Fibroblast of skin of left biceps (primary cell): Measurements from ENCODE around the gene ATP11A.

Experiments
- DNase-seq, 2 experiments: peaks; one replicate each; pipeline ENCODE4 v3.0.0-alpha.2; 2013; ENCODE audit warnings: low read depth in 2 of 2

The ATP11A gene

GRCh38 chr13:112760435-112760834 lies 70.6 kb downstream of the ATP11A start:
- DNase-seq = no peak

DNA sequence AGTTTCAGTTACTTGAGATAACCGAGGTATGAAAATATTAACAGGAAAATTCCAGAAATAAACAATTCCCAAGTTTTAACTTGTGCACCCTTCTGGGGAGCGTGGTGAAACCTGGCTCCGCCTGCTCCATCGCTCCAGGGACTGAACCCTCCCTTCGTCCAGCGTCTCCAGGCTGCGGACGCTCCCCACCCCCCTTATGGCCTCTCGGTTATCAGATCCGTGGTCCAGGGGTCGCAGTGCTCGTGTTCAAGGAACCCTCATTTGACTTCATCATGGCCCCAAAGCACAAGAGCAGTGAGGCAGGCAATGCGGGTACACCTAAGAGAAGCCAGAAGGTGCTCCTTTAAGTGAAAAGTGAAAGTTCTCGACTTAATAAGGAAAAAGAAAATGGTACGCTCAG lies 71.1 kb downstream of the ATP11A start:
- DNase-seq = no peak

DNA sequence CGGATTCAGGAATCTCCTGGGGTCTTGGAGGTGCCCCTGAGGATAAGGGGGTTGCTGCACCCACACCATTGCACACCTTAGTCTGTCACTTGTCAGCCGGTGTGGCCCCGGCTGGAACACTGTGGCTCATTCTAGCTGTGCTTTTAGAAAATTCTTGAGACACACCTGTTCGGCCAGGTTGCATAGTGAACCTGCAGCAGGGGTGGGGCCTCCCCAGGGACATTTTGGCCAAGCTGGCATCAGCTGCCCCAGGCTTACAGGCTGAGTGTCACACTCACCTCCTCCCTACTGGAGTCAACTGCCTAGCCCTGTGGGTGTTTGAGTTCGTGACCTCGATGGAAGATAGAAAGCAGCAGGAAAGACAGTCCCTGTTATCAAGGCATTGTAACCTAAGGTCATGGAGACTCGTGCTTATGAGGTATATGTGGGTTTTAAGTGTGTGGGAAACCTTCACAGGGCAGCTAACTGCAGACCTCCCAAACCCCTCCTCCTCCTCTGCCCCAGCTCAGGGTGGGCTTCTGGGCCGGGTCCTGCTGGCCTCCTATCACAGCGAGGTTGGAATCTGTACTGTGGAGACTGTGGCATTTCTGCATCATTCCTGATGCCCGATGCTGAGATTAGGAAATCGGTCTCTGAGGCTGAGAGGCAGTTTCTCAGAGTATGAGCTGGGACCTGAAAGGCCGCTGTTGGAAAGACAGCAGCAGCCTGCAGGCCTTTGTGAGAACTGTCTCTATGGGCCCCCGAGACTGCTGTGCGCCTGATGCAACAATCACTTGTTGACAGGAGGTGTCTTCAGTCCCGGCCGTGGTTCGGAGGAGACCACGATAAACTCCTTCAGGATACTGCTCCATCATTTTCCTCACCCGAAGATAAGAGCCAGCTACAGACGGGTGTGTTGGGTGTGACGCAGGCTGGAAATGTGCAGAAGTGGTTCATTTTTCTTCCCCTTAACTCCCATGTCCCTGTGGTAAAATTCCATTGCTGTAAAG lies 72.2 kb downstream of the ATP11A start:
- peak in 1 of 2 experiments; percentile 18 for DNase-seq

DNA sequence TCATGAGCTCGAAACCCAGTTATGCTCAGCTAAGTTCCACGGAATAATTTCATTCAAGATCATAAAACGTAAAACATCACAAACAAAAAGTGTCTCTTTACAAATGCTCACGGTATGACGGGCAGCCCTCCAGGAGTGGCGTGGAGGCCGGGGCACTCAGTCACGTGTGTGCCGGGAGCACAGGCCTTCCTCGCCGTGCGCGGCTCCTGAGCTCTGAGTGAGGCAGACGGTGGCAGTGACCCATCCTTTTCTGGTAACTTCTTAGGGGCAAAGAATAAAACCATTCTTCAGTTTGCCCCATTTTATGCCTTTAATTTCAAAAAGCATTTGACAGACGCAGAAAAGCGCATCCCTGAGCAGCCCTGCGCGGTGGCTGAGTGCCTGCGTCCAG lies 72.8 kb downstream of the ATP11A start:
- no peak for DNase-seq

GRCh38 chr13:112764028-112764427 lies 74.2 kb downstream of the ATP11A start:
- DNase-seq = no peak

- DNase-seq = no peak
Observed at GRCh38 chr13:112764864-112765561, 75.2 kb downstream of the ATP11A start.

GRCh38 chr13:112765731-112766130 lies 75.9 kb downstream of the ATP11A start:
- DNase-seq = no peak

DNA sequence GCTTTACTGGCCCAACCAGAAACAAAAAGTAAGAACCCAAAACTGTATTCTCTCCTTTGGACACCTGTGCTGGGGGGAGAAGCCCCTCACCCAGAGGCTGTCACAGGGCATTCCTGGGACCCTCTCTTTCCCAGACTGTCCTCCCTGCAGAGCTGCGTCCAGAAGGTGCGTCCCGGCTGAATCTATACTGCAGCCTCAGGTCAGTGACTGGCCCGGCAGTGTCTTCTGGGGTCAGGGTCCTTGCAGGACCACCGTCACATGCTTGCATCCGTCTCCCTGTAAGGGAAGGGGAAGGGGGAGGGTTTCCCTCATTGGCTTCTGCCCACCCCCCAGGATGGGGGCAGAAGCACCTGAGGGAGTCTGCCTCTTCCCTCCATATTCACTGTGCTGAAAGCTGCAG lies 76.5 kb downstream of the ATP11A start:
- no peak for DNase-seq

GRCh38 chr13:112767506-112768471 lies 78.0 kb downstream of the ATP11A start:
- DNase-seq = no peak

- no peak for DNase-seq
Observed at GRCh38 chr13:112768795-112769481, 79.1 kb downstream of the ATP11A start.

GRCh38 chr13:112769615-112770014 lies 79.8 kb downstream of the ATP11A start:
- no peak for DNase-seq

DNA sequence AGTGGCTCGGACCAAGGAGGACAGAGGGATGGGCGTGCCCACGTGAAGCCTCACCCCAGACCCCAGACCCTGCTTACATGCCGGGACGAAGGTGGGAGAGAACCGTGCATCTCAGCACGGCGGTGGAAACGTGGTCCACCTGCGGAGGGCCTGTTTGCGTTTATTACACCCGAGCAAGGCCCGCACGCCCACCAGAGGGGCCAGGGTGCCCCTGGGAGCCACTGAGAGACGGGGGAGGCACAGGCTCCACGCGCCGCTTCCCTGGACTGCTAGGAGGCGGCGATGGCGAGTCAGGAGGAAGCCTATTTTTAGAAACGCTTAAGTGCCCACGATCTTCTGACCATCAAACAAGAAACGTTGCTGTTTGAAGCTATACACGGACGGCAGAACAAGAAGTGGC lies 80.7 kb downstream of the ATP11A start:
- DNase-seq = no peak

DNA sequence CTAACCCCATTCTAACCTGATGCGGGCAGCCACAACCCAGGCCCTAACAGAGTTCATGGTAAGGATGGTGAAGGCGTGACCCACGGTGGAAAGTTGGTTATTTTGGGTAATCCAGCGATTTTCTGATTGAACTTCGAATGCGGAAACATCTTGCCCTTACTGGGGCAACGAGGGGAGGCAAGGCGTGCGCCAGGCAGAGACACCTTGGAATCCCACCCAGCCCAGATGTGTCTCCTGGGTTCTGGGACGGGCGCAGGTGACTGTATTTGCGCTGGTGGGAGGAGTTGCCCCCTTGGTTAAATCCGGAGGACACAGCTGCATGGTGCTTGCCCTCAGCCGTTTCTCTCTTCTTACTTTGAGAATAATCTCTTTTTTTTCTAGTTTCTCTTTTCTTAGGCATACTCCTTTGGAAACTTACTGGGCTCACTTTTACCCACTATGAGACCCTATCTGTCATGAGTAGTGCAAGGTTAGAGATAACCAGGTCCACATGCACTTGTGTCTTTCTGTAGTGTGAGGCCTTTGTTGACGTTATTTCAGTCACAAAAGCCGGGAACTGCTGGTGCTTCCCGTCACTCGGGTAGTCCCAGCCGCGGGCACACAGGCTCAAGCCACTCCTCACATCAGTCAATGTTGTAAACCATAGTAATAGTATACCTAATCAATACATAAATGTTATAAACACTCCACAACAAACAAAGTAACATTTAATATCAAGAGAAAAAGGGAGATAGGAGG lies 81.5 kb downstream of the ATP11A start:
- no peak for DNase-seq

- DNase-seq = no peak
Observed at GRCh38 chr13:112771877-112772538, 82.2 kb downstream of the ATP11A start.

DNA sequence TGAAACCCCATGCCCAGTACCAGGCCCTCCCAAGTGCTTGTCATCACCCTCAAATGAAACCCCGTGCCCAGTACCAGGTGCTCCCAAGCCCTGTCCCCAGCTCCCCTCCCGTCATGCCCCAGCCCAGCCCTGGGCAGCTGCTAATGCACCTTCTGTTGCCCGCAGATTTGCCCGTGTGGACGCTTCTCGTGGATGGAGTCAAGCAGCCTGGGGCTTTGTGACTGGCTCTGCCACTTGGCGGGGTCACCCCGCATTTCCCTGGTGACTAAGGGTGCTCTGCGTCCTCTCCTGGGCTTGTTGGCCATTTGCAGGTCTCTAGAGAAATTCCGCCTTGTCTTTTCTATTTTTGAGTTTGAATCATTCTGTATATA lies 82.7 kb downstream of the ATP11A start:
- no peak for DNase-seq

DNA sequence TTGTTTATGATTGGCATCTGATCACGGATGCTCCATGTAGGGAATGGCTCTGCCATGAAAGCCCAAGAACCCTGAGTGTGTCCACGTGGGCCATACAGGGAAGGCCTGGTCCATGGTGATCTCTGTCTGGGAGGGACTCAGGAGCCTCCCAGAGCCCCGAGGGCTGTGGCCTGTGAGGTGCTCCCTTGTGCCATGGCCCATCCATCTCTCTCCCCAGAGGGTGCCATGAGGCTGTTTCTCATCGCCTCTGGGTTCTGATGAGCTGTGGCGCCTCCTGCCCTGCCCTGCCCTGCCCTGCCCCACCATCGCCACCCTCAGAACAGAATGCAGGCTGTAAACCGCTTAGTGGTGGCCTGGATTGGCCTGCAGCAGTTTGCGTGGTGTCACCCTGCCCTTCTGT lies 83.1 kb downstream of the ATP11A start:
- DNase-seq = no peak

- DNase-seq = no peak
Observed at GRCh38 chr13:112773601-112774447, 84.0 kb downstream of the ATP11A start.

GRCh38 chr13:112774448-112774792 lies 84.6 kb downstream of the ATP11A start:
- DNase-seq = no peak
